ENCODE data around the gene DLGAP1. TPM values are rescaled to one million over a fixed set of nuclear protein-coding genes. Genes with fewer than 3 reads are reported as not detected.

DLGAP1 gene
- total and polyA plus RNA-seq, 2 donors (not counting 1 experiment from before 2014, with no cell fraction given) = 0.07 to 0.61 TPM

- no peak overlapping the region for H3K9ac ChIP-seq (ENCODE audit: low read length)
- H3K4me1 ChIP-seq (ENCODE audit: control insufficient read depth in 2 of 2, insufficient read depth in 2 of 2, low read length in 2 of 2) = no peaks in the 10 kb centered on the region
- H3K27me3 ChIP-seq (replicated peaks in 1 of 4; ENCODE audit: control extremely low read depth in 1 of 4, control insufficient read depth in 3 of 4, insufficient read depth in 4 of 4, low read length in 3 of 4) = no peaks in the 10 kb centered on the region
- no peak overlapping the region for H3K4me2 ChIP-seq (replicated peaks; ENCODE audit: low read depth, low read length, poor library complexity, severe bottlenecking)
- no peak for ATAC-seq (ENCODE audit: low read depth)
- DNase-seq = no peak
- H3K9me3 ChIP-seq (ENCODE audit: control extremely low read depth in 1 of 3, control insufficient read depth in 2 of 3, insufficient read depth in 1 of 3, low read length in 2 of 3) = no peaks in the 10 kb centered on the region
- ChIA-PET POLR2A (no interaction called here), CTCF (interaction anchor here (0.7 to 1.2 kb wide), 2 partner anchors 19 to 36 kb away, joined by 3 to 5 read pairs; no protein-coding TSS in a partner anchor)
- H3K36me3 ChIP-seq (replicated peaks in 1 of 2; ENCODE audit: control extremely low read depth in 1 of 2, control insufficient read depth in 1 of 2, extremely low read depth in 1 of 2, insufficient read depth in 2 of 2, low read length in 1 of 2) = no peaks in the 10 kb centered on the region
- no peak overlapping the region for H3K27ac ChIP-seq (ENCODE audit: low read length in 2 of 2)
- Mint-ChIP-seq H3K9me3 (ENCODE audit: insufficient read depth) (no peaks in the 10 kb centered on the region), H3K4me1 (no peaks in the 10 kb centered on the region), H3K4me3 (no peak overlapping the region), H3K27me3 (no peaks in the 10 kb centered on the region), H3K27ac (no peak overlapping the region)
- TF ChIP-seq EZH2 (IDR thresholded peaks at IDR 0.05; ENCODE audit: borderline replicate concordance, insufficient read depth, low read depth, low read length, poor library complexity, severe bottlenecking) = no peak
- TF ChIP-seq, protein P1, sequence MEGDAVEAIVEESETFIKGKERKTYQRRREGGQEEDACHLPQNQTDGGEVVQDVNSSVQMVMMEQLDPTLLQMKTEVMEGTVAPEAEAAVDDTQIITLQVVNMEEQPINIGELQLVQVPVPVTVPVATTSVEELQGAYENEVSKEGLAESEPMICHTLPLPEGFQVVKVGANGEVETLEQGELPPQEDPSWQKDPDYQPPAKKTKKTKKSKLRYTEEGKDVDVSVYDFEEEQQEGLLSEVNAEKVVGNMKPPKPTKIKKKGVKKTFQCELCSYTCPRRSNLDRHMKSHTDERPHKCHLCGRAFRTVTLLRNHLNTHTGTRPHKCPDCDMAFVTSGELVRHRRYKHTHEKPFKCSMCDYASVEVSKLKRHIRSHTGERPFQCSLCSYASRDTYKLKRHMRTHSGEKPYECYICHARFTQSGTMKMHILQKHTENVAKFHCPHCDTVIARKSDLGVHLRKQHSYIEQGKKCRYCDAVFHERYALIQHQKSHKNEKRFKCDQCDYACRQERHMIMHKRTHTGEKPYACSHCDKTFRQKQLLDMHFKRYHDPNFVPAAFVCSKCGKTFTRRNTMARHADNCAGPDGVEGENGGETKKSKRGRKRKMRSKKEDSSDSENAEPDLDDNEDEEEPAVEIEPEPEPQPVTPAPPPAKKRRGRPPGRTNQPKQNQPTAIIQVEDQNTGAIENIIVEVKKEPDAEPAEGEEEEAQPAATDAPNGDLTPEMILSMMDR (IDR thresholded peaks at IDR 0.05) = no peak
- H3K4me3 ChIP-seq (ENCODE audit: control extremely low read depth in 1 of 5, extremely low read depth in 1 of 5, insufficient read depth in 1 of 5, low read depth in 2 of 5, low read length in 4 of 5) = no peak overlapping the region
- H3K79me2 ChIP-seq (ENCODE audit: control insufficient read depth, insufficient read depth, low read length) = no peaks in the 10 kb centered on the region
- H4K20me1 ChIP-seq (ENCODE audit: control insufficient read depth, insufficient read depth, low read length, poor library complexity, severe bottlenecking) = no peaks in the 10 kb centered on the region
- WGBS (ENCODE audit: insufficient coverage) = 100% methylated on average over 4 of the region's 5 CpGs
- H2AFZ ChIP-seq (ENCODE audit: insufficient read depth, low read depth, low read length, poor library complexity, severe bottlenecking) = no peak overlapping the region
- intact Hi-C loops (cut with micrococcal nuclease) = no loop called here
These were observed 975.1 kb downstream of the DLGAP1 start for GRCh38 chr18:3479978-3480509.

GRCh38 chr18:3478262-3478978 is 976.7 kb downstream of the DLGAP1 start:
- Histone ChIP-seq H3K4me3 (ENCODE audit: control extremely low read depth in 1 of 5, extremely low read depth in 1 of 5, insufficient read depth in 1 of 5, low read depth in 2 of 5, low read length in 4 of 5) (no peak overlapping the region), H3K9ac (ENCODE audit: low read length) (no peak overlapping the region), H3K79me2 (ENCODE audit: control insufficient read depth, insufficient read depth, low read length) (no peaks in the 10 kb centered on the region), H4K20me1 (ENCODE audit: control insufficient read depth, insufficient read depth, low read length, poor library complexity, severe bottlenecking) (no peaks in the 10 kb centered on the region), H3K27ac (ENCODE audit: low read length in 2 of 2) (no peak overlapping the region), H3K4me2 (replicated peaks; ENCODE audit: low read depth, low read length, poor library complexity, severe bottlenecking) (no peak overlapping the region), H3K27me3 (replicated peaks in 1 of 4; ENCODE audit: control extremely low read depth in 1 of 4, control insufficient read depth in 3 of 4, insufficient read depth in 4 of 4, low read length in 3 of 4) (no peaks in the 10 kb centered on the region), H3K36me3 (replicated peaks in 1 of 2; ENCODE audit: control extremely low read depth in 1 of 2, control insufficient read depth in 1 of 2, extremely low read depth in 1 of 2, insufficient read depth in 2 of 2, low read length in 1 of 2) (no peaks in the 10 kb centered on the region), H3K9me3 (ENCODE audit: control extremely low read depth in 1 of 3, control insufficient read depth in 2 of 3, insufficient read depth in 1 of 3, low read length in 2 of 3) (peaks cover 0 to 4% (median 0%) of the 10 kb centered on the region in 3 donors), H3K4me1 (ENCODE audit: control insufficient read depth in 2 of 2, insufficient read depth in 2 of 2, low read length in 2 of 2) (no peaks in the 10 kb centered on the region), H2AFZ (ENCODE audit: insufficient read depth, low read depth, low read length, poor library complexity, severe bottlenecking) (no peak overlapping the region)
- Mint-ChIP-seq H3K4me1 (peaks cover 2% of the 10 kb centered on the region), H3K27me3 (no peaks in the 10 kb centered on the region), H3K4me3 (no peak overlapping the region), H3K27ac (no peak overlapping the region), H3K9me3 (ENCODE audit: insufficient read depth) (no peaks in the 10 kb centered on the region)
- DNase-seq = no peak
- ChIA-PET CTCF (interaction anchor here (0.8 to 1.4 kb wide), 3 partner anchors 23 to 117 kb away, joined by 3 to 5 read pairs (median 4); no protein-coding TSS in a partner anchor), POLR2A (no interaction called here)
- TF ChIP-seq, protein P1 (IDR thresholded peaks at IDR 0.05) = no peak
- no peak for TF ChIP-seq EZH2 (IDR thresholded peaks at IDR 0.05; ENCODE audit: borderline replicate concordance, insufficient read depth, low read depth, low read length, poor library complexity, severe bottlenecking)
- WGBS (ENCODE audit: insufficient coverage) = 100% methylated on average over 6 of the region's 8 CpGs
- intact Hi-C loops (cut with micrococcal nuclease) = no loop called here
- no peak for ATAC-seq (ENCODE audit: low read depth)
